Caco-2 (cell line): ENCODE data around the gene BPIFB6. TPM values are rescaled to one million over a fixed set of nuclear protein-coding genes. Genes with fewer than 3 reads are reported as not detected.
"Not testable (repeated sequence)": the region's sequence is repeated elsewhere in the genome, so short reads cannot be mapped to it uniquely, and the experiment has no call there.

Experiments used
- BruUV-seq: library from RNA; stranded (reverse); fragments of 400-500 nt; replicated peaks from 2 replicates; lab custom pipeline; 2021; lab: Mats Ljungman, UMichigan
- CTCF ChIA-PET: fragments of 300-600 bp; sonication (Branson Sonifier 250); formaldehyde crosslinking; loops from one replicate; lab custom pipeline; 2022; ENCODE audit warnings: antibody characterized with exemption; lab: Charles Lee
- POLR2A ChIA-PET: fragments of 300-600 bp; sonication (Branson Sonifier 250); formaldehyde crosslinking; loops from one replicate; lab custom pipeline; 2022; ENCODE audit warnings: antibody characterized with exemption; lab: Charles Lee
- DNase-seq, 2 experiments: peaks; one replicate each; pipeline versions ENCODE4 v3.0.0 to v3.0.0-alpha.2; 2020 to 2022
- H3K27me3 ChIP-seq: replicated peaks from 2 replicates; pipeline ENCODE4 v1.6.0; 2011; ENCODE audit warnings: low read length; ENCODE audit not compliant: control insufficient read depth, insufficient read depth
- H3K36me3 ChIP-seq: 2 replicates; pipeline ENCODE4 v1.5.1; 2011; ENCODE audit warnings: low read length; ENCODE audit not compliant: control insufficient read depth, insufficient read depth
- H3K4me1 ChIP-seq: fragments of 250-450 bp; sonication (Bioruptor Pico); 2 replicates; pipeline ENCODE4 v1.5.1; 2020; ENCODE audit warnings: mild to moderate bottlenecking
- H3K4me3 ChIP-seq: 2 replicates; pipeline ENCODE4 v1.5.1; 2011; ENCODE audit warnings: low read depth, mild to moderate bottlenecking, control low read depth, low read length
- H3K9me3 ChIP-seq: fragments of 250-450 bp; sonication (Bioruptor Pico); 2 replicates; pipeline ENCODE4 v1.5.1; 2020; ENCODE audit warnings: mild to moderate bottlenecking, moderate library complexity
- H3K27ac Mint-ChIP-seq: one replicate; pipeline ENCODE4 v1.8.0; 2022; ENCODE audit warnings: mixed read lengths; ENCODE audit not compliant: unreplicated experiment
- H3K27me3 Mint-ChIP-seq: one replicate; pipeline ENCODE4 v1.8.0; 2022; ENCODE audit warnings: mixed read lengths; ENCODE audit not compliant: insufficient read depth, unreplicated experiment
- H3K36me3 Mint-ChIP-seq: one replicate; pipeline ENCODE4 v1.8.0; 2022; ENCODE audit warnings: mild to moderate bottlenecking, mixed read lengths; ENCODE audit not compliant: insufficient read depth, unreplicated experiment
- H3K4me1 Mint-ChIP-seq: one replicate; pipeline ENCODE4 v1.8.0; 2022; ENCODE audit warnings: low read depth, mixed read lengths; ENCODE audit not compliant: unreplicated experiment
- H3K4me3 Mint-ChIP-seq: one replicate; pipeline ENCODE4 v1.8.0; 2022; ENCODE audit warnings: mild to moderate bottlenecking, moderate library complexity, mixed read lengths; ENCODE audit not compliant: unreplicated experiment
- H3K9me3 Mint-ChIP-seq: one replicate; pipeline ENCODE4 v1.8.0; 2022; ENCODE audit warnings: mixed read lengths; ENCODE audit not compliant: unreplicated experiment
- intact Hi-C: fragments of 100-400 bp; cut with micrococcal nuclease; formaldehyde crosslinking; loops from one replicate; pipeline ENCODE4 v1.10.0; 2022; ENCODE audit not compliant: unreplicated experiment
- total RNA-seq: library from RNA; stranded (reverse); gene quantifications from 2 replicates; pipeline ENCODE4 v1.2.3, GENCODE V29; 2022
- TF ChIP-seq, protein P1 (sequence below), 2 experiments: fragments of 200-600 bp in 1 of 2; IDR thresholded peaks; 1 replicate in 1 of 2; 2 replicates in 1 of 2; pipeline versions ENCODE4 v1.5.1 to v1.8.0; 2011 to 2022; ENCODE audit warnings: antibody characterized with exemption in 1 of 2, control low read depth in 1 of 2, inconsistent platforms in 1 of 2, low read depth in 1 of 2, low read length in 1 of 2, mild to moderate bottlenecking in 1 of 2, moderate library complexity in 1 of 2; ENCODE audit not compliant: insufficient read depth in 1 of 2, severe bottlenecking in 1 of 2, unreplicated experiment in 1 of 2

BPIFB6 gene
- total RNA-seq, 1 experiment from 2014 or later: not detected

DNA sequence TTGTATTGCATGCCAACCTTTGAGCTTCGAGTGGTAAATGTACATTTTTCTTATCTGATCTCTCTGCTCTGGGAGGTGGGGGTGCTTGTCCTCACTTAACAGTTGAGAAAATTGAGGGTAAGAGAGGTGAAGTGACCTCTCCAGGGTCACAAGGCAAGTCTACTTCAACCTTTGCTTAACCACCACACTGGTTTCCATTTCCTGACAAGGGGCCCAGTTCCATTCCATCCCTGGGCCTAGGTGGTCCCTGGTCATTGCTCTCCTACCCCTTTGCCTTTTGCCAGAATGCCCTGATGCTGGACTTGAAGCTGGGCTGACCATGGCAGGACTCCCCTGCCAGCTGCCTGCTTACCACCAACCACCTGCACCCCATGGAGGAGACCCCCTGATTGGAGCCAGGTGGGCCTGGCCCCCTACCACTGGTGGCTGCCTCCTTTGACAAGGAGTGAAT is 12.3 kb downstream of the BPIFB6 start:
- ChIA-PET CTCF (no interaction called here), POLR2A (no interaction called here)
- Mint-ChIP-seq H3K36me3 (no peaks in the 10 kb centered on the region), H3K27me3 (peaks cover 4% of the 10 kb centered on the region), H3K4me1 (no peaks in the 10 kb centered on the region), H3K27ac (no peak overlapping the region), H3K4me3 (no peak overlapping the region), H3K9me3 (peaks cover 34% of the 10 kb centered on the region)
- BruUV-seq: no TSS peak
- intact Hi-C loops: no loop called here
- H3K27me3 ChIP-seq: no peaks in the 10 kb centered on the region
- H3K4me3 ChIP-seq: no peak overlapping the region
- DNase-seq: no peak
- H3K9me3 ChIP-seq: peaks cover 33% of the 10 kb centered on the region
- no peaks in the 10 kb centered on the region for H3K4me1 ChIP-seq
- no peaks in the 10 kb centered on the region for H3K36me3 ChIP-seq
- TF ChIP-seq, protein P1, sequence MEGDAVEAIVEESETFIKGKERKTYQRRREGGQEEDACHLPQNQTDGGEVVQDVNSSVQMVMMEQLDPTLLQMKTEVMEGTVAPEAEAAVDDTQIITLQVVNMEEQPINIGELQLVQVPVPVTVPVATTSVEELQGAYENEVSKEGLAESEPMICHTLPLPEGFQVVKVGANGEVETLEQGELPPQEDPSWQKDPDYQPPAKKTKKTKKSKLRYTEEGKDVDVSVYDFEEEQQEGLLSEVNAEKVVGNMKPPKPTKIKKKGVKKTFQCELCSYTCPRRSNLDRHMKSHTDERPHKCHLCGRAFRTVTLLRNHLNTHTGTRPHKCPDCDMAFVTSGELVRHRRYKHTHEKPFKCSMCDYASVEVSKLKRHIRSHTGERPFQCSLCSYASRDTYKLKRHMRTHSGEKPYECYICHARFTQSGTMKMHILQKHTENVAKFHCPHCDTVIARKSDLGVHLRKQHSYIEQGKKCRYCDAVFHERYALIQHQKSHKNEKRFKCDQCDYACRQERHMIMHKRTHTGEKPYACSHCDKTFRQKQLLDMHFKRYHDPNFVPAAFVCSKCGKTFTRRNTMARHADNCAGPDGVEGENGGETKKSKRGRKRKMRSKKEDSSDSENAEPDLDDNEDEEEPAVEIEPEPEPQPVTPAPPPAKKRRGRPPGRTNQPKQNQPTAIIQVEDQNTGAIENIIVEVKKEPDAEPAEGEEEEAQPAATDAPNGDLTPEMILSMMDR (IDR thresholded peaks at IDR 0.05; ENCODE audit: insufficient read depth in 1 of 2, low read depth in 1 of 2, low read length in 1 of 2, severe bottlenecking in 1 of 2, unreplicated experiment in 1 of 2): no peak

DNA sequence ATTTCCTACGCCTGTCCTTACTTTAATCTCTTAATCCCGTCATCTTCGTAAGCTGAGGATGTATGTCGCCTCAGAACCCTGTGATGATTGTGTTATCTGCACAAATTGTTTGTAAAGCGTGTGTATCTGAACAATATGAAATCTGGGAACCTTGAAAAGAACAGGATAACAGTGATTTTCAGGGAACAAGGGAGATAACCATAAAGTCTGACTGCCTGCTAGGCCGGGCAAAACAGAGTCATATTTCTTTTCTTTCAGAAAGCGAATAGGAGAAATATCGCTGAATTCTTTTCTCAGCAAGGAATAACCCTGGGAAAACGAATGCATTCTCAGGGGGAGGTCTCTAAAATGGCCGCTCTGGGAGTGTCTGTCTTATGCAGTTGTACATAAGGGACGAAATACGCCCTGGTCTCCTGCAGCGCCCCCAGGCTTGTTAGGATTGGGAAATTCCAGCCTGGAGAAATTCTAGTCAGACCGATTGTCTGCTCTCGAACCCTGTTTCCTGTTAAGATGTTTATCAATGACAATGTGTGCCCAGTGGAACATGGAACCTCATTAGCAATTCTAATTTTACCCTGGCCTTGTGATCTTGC is 13.8 kb downstream of the BPIFB6 start:
- H3K36me3 ChIP-seq, H3K27ac Mint-ChIP-seq, intact Hi-C loops, H3K4me3 Mint-ChIP-seq, CTCF ChIA-PET, H3K27me3 ChIP-seq, POLR2A ChIA-PET, H3K27me3 Mint-ChIP-seq, BruUV-seq, H3K4me3 ChIP-seq, H3K4me1 Mint-ChIP-seq, H3K4me1 ChIP-seq, H3K36me3 Mint-ChIP-seq: not testable (repeated sequence)
- H3K9me3 Mint-ChIP-seq: peaks cover 34% of the 10 kb centered on the region
- peaks cover 33% of the 10 kb centered on the region for H3K9me3 ChIP-seq
- DNase-seq: peak in 1 of 2 experiments; percentile 50

DNA sequence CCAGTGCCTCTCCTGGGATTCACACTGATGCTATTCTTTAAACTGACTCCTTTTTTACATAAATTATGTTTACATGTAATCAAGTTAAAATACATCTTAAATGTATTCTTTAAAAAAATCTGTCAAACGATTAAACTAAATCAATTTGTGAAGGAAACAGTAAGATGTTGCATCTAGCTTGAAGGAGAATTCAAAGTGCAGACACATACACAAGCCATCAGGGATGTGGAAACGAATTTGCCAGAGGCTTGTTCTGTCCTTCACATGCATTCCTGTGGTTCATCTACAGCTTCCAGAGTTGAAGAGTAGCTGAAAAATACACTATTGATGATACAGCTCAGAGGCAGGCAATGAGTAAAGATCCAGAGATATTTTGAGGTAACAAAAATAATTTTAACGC is 15.0 kb downstream of the BPIFB6 start:
- no peak overlapping the region for H3K4me3 Mint-ChIP-seq
- no TSS peak for BruUV-seq
- no peaks in the 10 kb centered on the region for H3K36me3 Mint-ChIP-seq
- H3K4me3 ChIP-seq: no peak overlapping the region
- peaks cover 33% of the 10 kb centered on the region for H3K9me3 ChIP-seq
- H3K27ac Mint-ChIP-seq: no peak overlapping the region
- H3K27me3 Mint-ChIP-seq: no peaks in the 10 kb centered on the region
- no peaks in the 10 kb centered on the region for H3K4me1 Mint-ChIP-seq
- peaks cover 34% of the 10 kb centered on the region for H3K9me3 Mint-ChIP-seq
- H3K27me3 ChIP-seq: no peaks in the 10 kb centered on the region
- H3K4me1 ChIP-seq: no peaks in the 10 kb centered on the region
- CTCF ChIA-PET: no interaction called here
- H3K36me3 ChIP-seq: no peaks in the 10 kb centered on the region
- TF ChIP-seq, protein P1 (IDR thresholded peaks at IDR 0.05; ENCODE audit: insufficient read depth in 1 of 2, low read depth in 1 of 2, low read length in 1 of 2, severe bottlenecking in 1 of 2, unreplicated experiment in 1 of 2): no peak
- POLR2A ChIA-PET: no interaction called here
- intact Hi-C loops: no loop called here
- DNase-seq: no peak
